Measurements from ENCODE around the gene NEK2.
"Not testable (repeated sequence)": the region's sequence is repeated elsewhere in the genome, so short reads cannot be mapped to it uniquely, and the experiment has no call there.

Gene NEK2

GRCh38 chr1:211627259-211627658, 48.2 kb downstream of the NEK2 start:
- no peak overlapping the region for H3K4me3 ChIP-seq (ENCODE audit: low read depth, low read length)
- no peak for DNase-seq (ENCODE audit: low read depth)
- no peak for TF ChIP-seq CTCF (IDR thresholded peaks at IDR 0.05; ENCODE audit: control insufficient read depth, extremely low read depth, insufficient read depth)

- DNase-seq (ENCODE audit: low read depth); H3K4me3 ChIP-seq (ENCODE audit: low read depth, low read length): not testable (repeated sequence)
Measured at GRCh38 chr1:211625866-211626265, 49.6 kb downstream of the NEK2 start.

GRCh38 chr1:211625040-211625439, 50.4 kb downstream of the NEK2 start:
- no peak overlapping the region for H3K4me3 ChIP-seq (ENCODE audit: low read depth, low read length)
- DNase-seq (ENCODE audit: low read depth), result no peak
- TF ChIP-seq CTCF (IDR thresholded peaks at IDR 0.05; ENCODE audit: control insufficient read depth, extremely low read depth, insufficient read depth), result peak; percentile 39; the same call in 1 of the 2 replicates

DNA sequence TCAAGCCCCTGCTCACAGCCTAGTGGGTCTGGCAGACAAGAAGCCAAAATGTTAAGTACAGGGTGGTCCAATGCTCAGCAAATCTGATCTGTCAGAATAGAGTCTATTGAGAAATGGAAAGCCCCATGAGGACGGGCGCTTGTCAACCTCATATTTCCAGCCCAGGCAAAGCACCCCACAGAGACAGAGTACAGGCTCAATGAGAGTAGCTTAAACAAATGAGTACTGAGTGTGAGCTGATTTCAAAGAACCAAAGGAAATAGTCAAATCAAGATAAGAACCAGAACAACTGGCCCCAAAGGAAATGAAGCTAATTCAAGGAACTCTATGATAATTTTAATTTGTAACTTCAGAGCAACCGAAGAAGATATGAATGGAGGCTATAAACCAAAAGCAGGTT, 51.9 kb downstream of the NEK2 start:
- no peak for TF ChIP-seq CTCF (IDR thresholded peaks at IDR 0.05; ENCODE audit: control insufficient read depth, extremely low read depth, insufficient read depth)
- H3K4me3 ChIP-seq (ENCODE audit: low read depth, low read length), result no peak overlapping the region
- DNase-seq (ENCODE audit: low read depth), result no peak

DNA sequence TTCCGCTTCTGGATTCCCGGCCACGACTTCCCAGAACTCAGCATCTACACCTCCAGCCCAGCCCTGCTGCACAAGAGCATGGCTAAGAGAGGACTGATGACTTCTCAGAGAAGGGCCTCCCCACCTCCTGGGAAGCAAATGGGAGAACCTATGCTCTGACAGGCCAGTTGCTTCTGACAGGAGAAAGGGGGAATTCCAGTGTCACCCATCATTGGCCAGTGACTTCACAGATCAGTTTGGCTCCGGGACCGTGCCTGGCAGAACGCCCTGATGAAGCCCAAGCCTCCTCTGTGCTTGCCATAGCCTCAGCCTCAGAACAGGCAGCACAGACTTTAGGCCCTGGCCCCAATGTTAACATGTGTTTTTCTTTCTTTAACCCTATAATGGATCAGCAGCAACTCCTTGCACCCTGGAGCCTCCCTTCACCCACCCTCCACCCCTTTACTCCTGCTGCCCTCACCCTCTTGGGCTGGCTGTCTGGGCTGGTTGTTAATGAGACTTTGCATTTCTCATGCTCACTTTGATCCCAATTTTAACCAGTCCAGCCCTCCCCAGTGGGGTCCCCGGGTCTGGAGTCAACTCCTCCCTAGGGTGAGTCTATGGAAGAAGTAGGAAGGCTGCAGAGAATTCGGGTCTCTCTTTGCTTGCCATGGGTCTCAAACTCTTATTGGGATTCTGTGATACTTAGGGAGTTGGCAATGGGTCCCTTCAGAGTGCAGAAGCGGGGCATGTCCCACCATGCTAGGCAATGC, 53.8 kb downstream of the NEK2 start:
- H3K4me3 ChIP-seq (ENCODE audit: low read depth, low read length), result no peak overlapping the region
- no peak for DNase-seq (ENCODE audit: low read depth)
- TF ChIP-seq CTCF (IDR thresholded peaks at IDR 0.05; ENCODE audit: control insufficient read depth, extremely low read depth, insufficient read depth), result no peak

DNA sequence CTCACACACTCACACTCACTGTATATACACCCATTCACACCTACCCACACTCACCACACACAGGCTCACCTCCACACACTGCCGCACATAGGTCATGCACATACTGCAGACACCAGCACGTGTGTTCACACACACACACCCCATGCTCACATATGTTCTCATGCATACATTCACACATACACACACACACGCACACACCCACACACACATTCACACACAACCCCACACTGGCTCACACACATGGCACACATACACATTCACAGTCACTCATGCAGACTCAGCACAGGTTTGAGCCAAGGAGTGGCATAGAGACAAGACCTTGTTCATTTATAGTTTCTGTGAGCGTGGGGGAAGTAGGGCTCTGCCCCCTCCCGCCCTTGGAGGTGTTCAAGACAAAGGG, 55.3 kb downstream of the NEK2 start:
- DNase-seq (ENCODE audit: low read depth), result no peak
- TF ChIP-seq CTCF (IDR thresholded peaks at IDR 0.05; ENCODE audit: control insufficient read depth, extremely low read depth, insufficient read depth), result no peak
- H3K4me3 ChIP-seq (ENCODE audit: low read depth, low read length), result no peak overlapping the region

DNA sequence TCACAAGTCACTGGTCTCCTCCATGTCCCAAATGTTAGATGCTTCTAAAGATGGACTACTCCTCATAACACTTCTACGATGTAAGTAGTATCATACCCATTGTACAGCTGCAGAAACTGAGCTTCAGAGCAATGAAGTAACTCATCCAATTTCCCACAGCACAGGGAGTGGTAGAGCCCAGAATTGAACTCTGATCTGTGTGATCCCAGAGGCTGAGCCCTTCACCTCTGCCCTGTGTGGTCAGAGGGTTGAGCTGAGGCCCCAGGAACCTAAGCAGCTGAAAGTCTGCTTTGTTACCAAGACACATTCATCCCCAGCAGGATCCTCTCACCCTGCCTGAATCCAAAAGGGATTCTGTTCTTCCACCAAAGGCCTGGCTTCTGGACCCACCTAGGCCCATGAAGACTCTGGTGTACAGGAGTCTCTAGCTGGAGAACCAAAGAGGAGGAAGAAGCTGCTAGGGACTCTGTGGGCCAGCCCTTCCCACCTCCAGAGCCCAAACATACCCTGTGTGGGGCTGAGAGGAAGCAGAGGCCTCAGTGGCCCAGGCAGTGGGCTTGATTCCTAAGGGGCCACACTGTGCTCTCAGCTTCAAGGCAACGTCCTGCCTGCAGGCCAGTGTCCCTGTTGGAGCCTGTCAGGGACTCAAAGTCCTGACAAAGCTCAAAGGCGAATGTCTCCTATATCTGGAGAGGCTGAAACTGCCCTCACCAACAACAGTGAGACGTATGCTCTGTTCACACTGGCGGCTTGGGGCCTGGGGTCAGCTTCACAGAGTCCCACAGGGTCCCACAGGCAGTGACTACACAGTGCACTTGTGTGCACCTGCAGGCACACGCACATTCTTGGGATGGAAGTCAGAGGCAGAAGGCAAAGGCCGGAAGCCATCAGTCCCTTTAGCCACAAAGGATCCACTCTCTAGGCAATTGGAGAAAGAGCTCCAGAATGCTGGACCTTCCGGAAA, 56.1 kb downstream of the NEK2 start:
- no peak for DNase-seq (ENCODE audit: low read depth)
- H3K4me3 ChIP-seq (ENCODE audit: low read depth, low read length), result no peak overlapping the region
- TF ChIP-seq CTCF (IDR thresholded peaks at IDR 0.05; ENCODE audit: control insufficient read depth, extremely low read depth, insufficient read depth), result no peak

Measured in LNCaP clone FGC (cell line).